Hepatocyte (in vitro differentiated cells): Measurements from ENCODE around the gene PLPP7. TPM values are rescaled to one million over a fixed set of nuclear protein-coding genes. Genes with fewer than 3 reads are reported as not detected.

ENCODE experiments used
- DNase-seq: peaks from one replicate; pipeline ENCODE4 v3.0.0-alpha.2; 2016; ENCODE audit warnings: low spot score
- H2AFZ ChIP-seq: fragments of 200-600 bp; sonication (generic); 2 replicates; pipeline ENCODE4 v1.6.0; 2016; ENCODE audit warnings: antibody characterized with exemption, mild to moderate bottlenecking
- H3K27ac ChIP-seq: fragments of 200-600 bp; sonication (generic); 2 replicates; pipeline ENCODE4 v1.5.1; 2016; ENCODE audit warnings: mild to moderate bottlenecking
- H3K27me3 ChIP-seq: fragments of 200-600 bp; sonication (generic); 2 replicates; pipeline ENCODE4 v1.6.1; 2016
- H3K36me3 ChIP-seq: fragments of 200-600 bp; sonication (generic); replicated peaks from 2 replicates; pipeline ENCODE4 v1.5.1; 2016; ENCODE audit warnings: low read depth; ENCODE audit not compliant: insufficient read depth
- H3K4me1 ChIP-seq: fragments of 200-600 bp; sonication (generic); 2 replicates; pipeline ENCODE4 v1.5.1; 2016; ENCODE audit warnings: mild to moderate bottlenecking, moderate library complexity; ENCODE audit not compliant: insufficient read depth
- H3K4me2 ChIP-seq: fragments of 200-600 bp; sonication (generic); 2 replicates; pipeline ENCODE4 v1.6.0; 2016
- H3K4me3 ChIP-seq: fragments of 200-600 bp; sonication (generic); 2 replicates; pipeline ENCODE4 v1.5.1; 2016; ENCODE audit warnings: mild to moderate bottlenecking
- H3K79me2 ChIP-seq: fragments of 200-600 bp; sonication (generic); 2 replicates; pipeline ENCODE4 v1.6.0; 2017; ENCODE audit warnings: mild to moderate bottlenecking
- H3K9me2 ChIP-seq: fragments of 200-600 bp; sonication (generic); replicated peaks from 2 replicates; pipeline ENCODE4 v1.6.0; 2017; ENCODE audit warnings: mild to moderate bottlenecking; ENCODE audit not compliant: insufficient read depth
- H3K9me3 ChIP-seq: fragments of 200-600 bp; sonication (generic); 2 replicates; pipeline ENCODE4 v1.5.1; 2016; ENCODE audit warnings: low read depth, mild to moderate bottlenecking
- H4K20me1 ChIP-seq: fragments of 200-600 bp; sonication (generic); 2 replicates; pipeline ENCODE4 v1.6.0; 2016; ENCODE audit warnings: mild to moderate bottlenecking; ENCODE audit not compliant: insufficient read depth, poor library complexity, severe bottlenecking
- CTCF ChIP-seq: fragments of 200-600 bp; sonication (generic); IDR thresholded peaks from 2 replicates; pipeline ENCODE4 v1.5.1; 2016; ENCODE audit warnings: antibody characterized with exemption, mild to moderate bottlenecking; ENCODE audit not compliant: poor library complexity
- EZH2 ChIP-seq: fragments of 200-600 bp; sonication (generic); IDR thresholded peaks from 2 replicates; pipeline ENCODE4 v1.6.1; 2016; ENCODE audit warnings: antibody characterized with exemption, mild to moderate bottlenecking, borderline replicate concordance
- EZH2phosphoT487 ChIP-seq: fragments of 200-600 bp; sonication (generic); IDR thresholded peaks from one replicate; pipeline ENCODE4 v1.6.1; 2018; ENCODE audit warnings: antibody characterized with exemption, mild to moderate bottlenecking, low read depth, moderate library complexity; ENCODE audit not compliant: unreplicated experiment, severe bottlenecking
- WGBS: methylation state at CpG from one replicate; pipeline ENCODE4 v1.1.6; 2016; ENCODE audit warnings: low lambda C conversion rate; ENCODE audit errors: missing lambda C conversion rate; 5-methylcytosine and 5-hydroxymethylcytosine counted together
- polyA plus RNA-seq: library from polyadenylated mRNA; unstranded; fragments of >200 nt; fragmentation: Nextera tagmentation; extraction: Ambion mirVana; gene quantifications from 2 replicates; pipeline ENCODE4 v1.2.1, GENCODE V29; 2016
- total RNA-seq: library from RNA; depleted of rRNA; stranded (reverse); fragments of >200 nt; gene quantifications from 2 replicates; pipeline ENCODE4 v1.2.3, GENCODE V29; 2014

Gene PLPP7
- total and polyA plus RNA-seq, 2 experiments from 2014 or later: 0.20 to 0.46 TPM

- no peak overlapping the region for H2AFZ ChIP-seq
- H3K79me2 ChIP-seq: no peaks in the 10 kb centered on the region
- H3K4me2 ChIP-seq: no peak overlapping the region
- WGBS: 91% methylated on average over 25 of the region's 25 CpGs
- H3K27ac ChIP-seq: no peak overlapping the region
- TF ChIP-seq EZH2phosphoT487 (no peak), EZH2 (no peak), CTCF (no peak)
- no peaks in the 10 kb centered on the region for H4K20me1 ChIP-seq
- H3K4me1 ChIP-seq: no peaks in the 10 kb centered on the region
- no peaks in the 10 kb centered on the region for H3K36me3 ChIP-seq
- H3K9me3 ChIP-seq: no peaks in the 10 kb centered on the region
- no peak overlapping the region for H3K4me3 ChIP-seq
- no peaks in the 10 kb centered on the region for H3K9me2 ChIP-seq
- DNase-seq: no peak
- H3K27me3 ChIP-seq: no peaks in the 10 kb centered on the region
These were observed 30.7 kb upstream of the PLPP7 start for GRCh38 chr9:131258698-131259431.

DNA sequence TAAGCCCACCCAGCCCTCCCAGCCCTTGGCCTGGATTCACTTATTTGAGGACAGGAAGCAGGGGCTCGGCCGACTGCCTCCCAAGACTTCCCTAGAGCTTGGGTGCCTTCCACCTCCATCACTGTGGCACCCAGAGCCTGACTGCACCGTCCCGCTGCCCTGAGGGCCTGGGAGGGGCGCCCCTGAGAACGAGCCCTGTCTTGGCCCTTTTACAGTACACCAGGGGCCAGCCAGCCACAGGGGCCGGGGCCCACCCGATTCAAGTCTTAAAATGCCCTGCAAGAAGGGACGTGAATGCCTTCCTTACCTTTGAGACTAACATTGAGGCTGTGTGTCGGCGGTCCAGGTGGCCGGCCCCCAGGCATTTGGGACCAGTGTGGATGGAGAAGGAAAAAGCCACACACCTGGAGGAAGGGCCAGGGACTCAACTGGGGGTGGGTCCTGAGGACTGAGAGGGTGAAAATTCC, 30.1 kb upstream of the PLPP7 start:
- Histone ChIP-seq H3K4me1 (no peaks in the 10 kb centered on the region), H3K4me2 (no peak overlapping the region), H3K27me3 (no peaks in the 10 kb centered on the region), H3K9me2 (no peaks in the 10 kb centered on the region), H3K79me2 (no peaks in the 10 kb centered on the region), H3K36me3 (no peaks in the 10 kb centered on the region), H4K20me1 (no peaks in the 10 kb centered on the region), H3K9me3 (no peaks in the 10 kb centered on the region), H3K4me3 (no peak overlapping the region), H2AFZ (no peak overlapping the region), H3K27ac (no peak overlapping the region)
- DNase-seq: no peak
- WGBS: 88% methylated on average over 12 of the region's 12 CpGs
- TF ChIP-seq CTCF: no peak
- no peak for TF ChIP-seq EZH2
- TF ChIP-seq EZH2phosphoT487: no peak

GRCh38 chr9:131259916-131260597, 29.5 kb upstream of the PLPP7 start:
- DNase-seq: no peak
- WGBS: 80% methylated on average over 20 of the region's 20 CpGs
- no peak overlapping the region for H2AFZ ChIP-seq
- no peaks in the 10 kb centered on the region for H3K36me3 ChIP-seq
- H3K9me2 ChIP-seq: no peaks in the 10 kb centered on the region
- H3K4me2 ChIP-seq: no peak overlapping the region
- no peaks in the 10 kb centered on the region for H3K27me3 ChIP-seq
- H3K4me1 ChIP-seq: no peaks in the 10 kb centered on the region
- H4K20me1 ChIP-seq: no peaks in the 10 kb centered on the region
- no peak overlapping the region for H3K27ac ChIP-seq
- no peak for TF ChIP-seq EZH2
- TF ChIP-seq CTCF: no peak
- TF ChIP-seq EZH2phosphoT487: no peak
- no peaks in the 10 kb centered on the region for H3K79me2 ChIP-seq
- no peaks in the 10 kb centered on the region for H3K9me3 ChIP-seq
- no peak overlapping the region for H3K4me3 ChIP-seq
